GM12892 (cell line): ENCODE data around the gene NXPH3.

Source experiments
- POLR2A ChIP-seq: IDR thresholded peaks from 2 replicates; pipeline ENCODE4 v1.6.1; 2011; ENCODE audit warnings: low read depth, low read length, control low read depth
- POLR2AphosphoS5 ChIP-seq: IDR thresholded peaks from 2 replicates; pipeline ENCODE4 v1.6.1; 2011; ENCODE audit warnings: low read depth, low read length, control low read depth

DNA sequence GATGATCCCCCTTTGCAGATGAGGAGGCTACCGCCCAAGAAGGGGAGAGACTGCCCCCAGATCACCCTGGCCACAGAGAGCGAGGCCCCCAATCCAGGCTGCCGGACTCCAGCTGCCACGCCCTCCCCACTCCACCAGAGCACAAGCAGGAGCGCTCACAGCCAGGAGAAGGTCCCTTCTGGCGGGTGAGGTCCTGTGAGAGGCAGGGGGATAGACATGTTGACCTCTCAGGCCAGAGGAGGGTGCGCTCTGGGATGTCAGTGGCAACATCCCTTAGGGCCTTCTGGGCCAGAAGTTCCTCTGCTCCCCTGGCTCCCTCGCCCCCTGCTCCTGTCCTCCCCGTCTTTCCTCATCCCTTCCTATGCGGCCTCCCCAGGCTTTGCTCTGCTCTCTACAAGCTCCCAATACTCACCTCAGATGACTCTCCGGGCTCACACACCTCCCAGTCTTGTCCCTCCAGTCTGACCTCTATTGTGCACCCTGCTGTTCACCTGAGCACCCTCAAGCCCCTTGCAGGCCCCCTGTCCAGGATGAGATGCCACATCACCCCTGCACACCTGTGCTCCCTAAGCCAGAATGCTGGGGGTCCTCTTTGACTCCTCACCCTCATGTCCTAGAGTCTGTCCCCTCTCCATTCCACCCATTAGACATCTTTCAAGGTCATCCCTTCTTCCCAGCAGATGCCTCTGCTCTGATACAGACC lies 5.0 kb upstream of the NXPH3 start:
- TF ChIP-seq POLR2A (no peak), POLR2AphosphoS5 (no peak)
